HCT116 (cell line): ENCODE measurements around the gene ERBB3.

Source experiments
- EGR1 ChIP-seq: IDR thresholded peaks from 2 replicates; pipeline ENCODE4 v1.6.1; 2012; ENCODE audit warnings: low read depth
- EZH2 ChIP-seq: fragments of 200-600 bp; sonication (generic); IDR thresholded peaks from 2 replicates; pipeline ENCODE4 v1.6.1; 2017; ENCODE audit warnings: antibody characterized with exemption, mixed run types
- POLR2A ChIP-seq: IDR thresholded peaks from 2 replicates; pipeline ENCODE4 v1.7.0; 2011; ENCODE audit warnings: borderline replicate concordance; ENCODE audit not compliant: insufficient read depth, insufficient read length; ENCODE audit errors: extremely low read depth
- POLR2AphosphoS5 ChIP-seq: IDR thresholded peaks from 2 replicates; pipeline ENCODE4 v1.6.1; 2011; ENCODE audit warnings: mild to moderate bottlenecking, low read depth, low read length, moderate library complexity
- SIN3A ChIP-seq: IDR thresholded peaks from 2 replicates; pipeline ENCODE4 v1.6.1; 2012; ENCODE audit warnings: low read depth
- YY1 ChIP-seq: IDR thresholded peaks from 2 replicates; pipeline ENCODE4 v1.6.1; 2011; ENCODE audit warnings: low read length, low read depth, moderate library complexity, mild to moderate bottlenecking; ENCODE audit not compliant: insufficient replicate concordance; ENCODE audit errors: extremely low read depth
- TF ChIP-seq, protein P1 (sequence below), 3 experiments: fragments of 200-600 bp in 1 of 3; sonication (generic) in 1 of 3; IDR thresholded peaks in 2 of 3; conservative IDR thresholded peaks in 1 of 3; 2 replicates each; pipeline ENCODE4 v1.5.1; 2012 to 2017; ENCODE audit warnings: low read depth in 2 of 3, low read length in 2 of 3, antibody characterized with exemption in 1 of 3, borderline replicate concordance in 1 of 3, control low read depth in 1 of 3, mild to moderate bottlenecking in 1 of 3, mixed read lengths in 1 of 3, mixed run types in 1 of 3, moderate library complexity in 1 of 3; ENCODE audit not compliant: insufficient read depth in 1 of 3
- TF ChIP-seq, protein P2 (sequence below): IDR thresholded peaks from 2 replicates; pipeline ENCODE4 v1.6.1; 2012
- TF ChIP-seq, protein P3 (sequence below): IDR thresholded peaks from 2 replicates; pipeline ENCODE4 v1.6.1; 2012; ENCODE audit warnings: low read depth

DNA sequence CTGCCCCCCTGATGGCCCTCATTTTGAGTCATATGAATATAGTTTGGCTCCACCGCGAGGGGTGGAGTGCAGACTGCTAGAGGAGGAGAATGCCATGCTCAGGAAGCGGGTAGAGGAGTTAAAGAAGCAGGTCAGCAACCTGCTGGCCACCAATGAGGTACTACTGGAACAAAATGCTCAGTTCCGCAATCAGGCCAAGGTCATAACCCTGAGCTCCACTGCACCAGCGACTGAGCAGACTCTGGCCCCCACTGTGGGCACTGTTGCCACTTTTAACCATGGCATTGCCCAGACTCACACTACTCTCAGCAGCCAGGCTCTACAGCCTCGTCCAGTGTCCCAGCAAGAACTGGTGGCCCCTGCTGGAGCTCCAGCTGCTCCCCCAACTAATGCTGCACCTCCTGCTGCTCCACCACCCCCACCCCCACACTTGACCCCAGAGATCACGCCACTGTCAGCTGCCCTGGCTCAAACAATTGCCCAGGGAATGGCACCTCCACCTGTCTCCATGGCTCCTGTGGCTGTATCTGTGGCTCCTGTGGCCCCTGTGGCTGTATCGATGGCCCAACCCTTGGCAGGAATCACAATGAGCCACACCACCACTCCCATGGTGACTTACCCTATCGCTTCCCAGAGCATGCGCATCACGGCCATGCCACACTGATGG is 41.4 kb downstream of the ERBB3 start:
- TF ChIP-seq SIN3A: no peak
- TF ChIP-seq, protein P1, sequence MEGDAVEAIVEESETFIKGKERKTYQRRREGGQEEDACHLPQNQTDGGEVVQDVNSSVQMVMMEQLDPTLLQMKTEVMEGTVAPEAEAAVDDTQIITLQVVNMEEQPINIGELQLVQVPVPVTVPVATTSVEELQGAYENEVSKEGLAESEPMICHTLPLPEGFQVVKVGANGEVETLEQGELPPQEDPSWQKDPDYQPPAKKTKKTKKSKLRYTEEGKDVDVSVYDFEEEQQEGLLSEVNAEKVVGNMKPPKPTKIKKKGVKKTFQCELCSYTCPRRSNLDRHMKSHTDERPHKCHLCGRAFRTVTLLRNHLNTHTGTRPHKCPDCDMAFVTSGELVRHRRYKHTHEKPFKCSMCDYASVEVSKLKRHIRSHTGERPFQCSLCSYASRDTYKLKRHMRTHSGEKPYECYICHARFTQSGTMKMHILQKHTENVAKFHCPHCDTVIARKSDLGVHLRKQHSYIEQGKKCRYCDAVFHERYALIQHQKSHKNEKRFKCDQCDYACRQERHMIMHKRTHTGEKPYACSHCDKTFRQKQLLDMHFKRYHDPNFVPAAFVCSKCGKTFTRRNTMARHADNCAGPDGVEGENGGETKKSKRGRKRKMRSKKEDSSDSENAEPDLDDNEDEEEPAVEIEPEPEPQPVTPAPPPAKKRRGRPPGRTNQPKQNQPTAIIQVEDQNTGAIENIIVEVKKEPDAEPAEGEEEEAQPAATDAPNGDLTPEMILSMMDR (IDR thresholded peaks at IDR 0.05 in 2 of 3, conservative IDR thresholded peaks at IDR 0.05 in 1 of 3; ENCODE audit: borderline replicate concordance in 1 of 3, insufficient read depth in 1 of 3, low read depth in 2 of 3, low read length in 2 of 3): no peak
- TF ChIP-seq, protein P2, sequence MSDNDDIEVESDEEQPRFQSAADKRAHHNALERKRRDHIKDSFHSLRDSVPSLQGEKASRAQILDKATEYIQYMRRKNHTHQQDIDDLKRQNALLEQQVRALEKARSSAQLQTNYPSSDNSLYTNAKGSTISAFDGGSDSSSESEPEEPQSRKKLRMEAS: no peak
- TF ChIP-seq POLR2A: no peak
- TF ChIP-seq, protein P3, sequence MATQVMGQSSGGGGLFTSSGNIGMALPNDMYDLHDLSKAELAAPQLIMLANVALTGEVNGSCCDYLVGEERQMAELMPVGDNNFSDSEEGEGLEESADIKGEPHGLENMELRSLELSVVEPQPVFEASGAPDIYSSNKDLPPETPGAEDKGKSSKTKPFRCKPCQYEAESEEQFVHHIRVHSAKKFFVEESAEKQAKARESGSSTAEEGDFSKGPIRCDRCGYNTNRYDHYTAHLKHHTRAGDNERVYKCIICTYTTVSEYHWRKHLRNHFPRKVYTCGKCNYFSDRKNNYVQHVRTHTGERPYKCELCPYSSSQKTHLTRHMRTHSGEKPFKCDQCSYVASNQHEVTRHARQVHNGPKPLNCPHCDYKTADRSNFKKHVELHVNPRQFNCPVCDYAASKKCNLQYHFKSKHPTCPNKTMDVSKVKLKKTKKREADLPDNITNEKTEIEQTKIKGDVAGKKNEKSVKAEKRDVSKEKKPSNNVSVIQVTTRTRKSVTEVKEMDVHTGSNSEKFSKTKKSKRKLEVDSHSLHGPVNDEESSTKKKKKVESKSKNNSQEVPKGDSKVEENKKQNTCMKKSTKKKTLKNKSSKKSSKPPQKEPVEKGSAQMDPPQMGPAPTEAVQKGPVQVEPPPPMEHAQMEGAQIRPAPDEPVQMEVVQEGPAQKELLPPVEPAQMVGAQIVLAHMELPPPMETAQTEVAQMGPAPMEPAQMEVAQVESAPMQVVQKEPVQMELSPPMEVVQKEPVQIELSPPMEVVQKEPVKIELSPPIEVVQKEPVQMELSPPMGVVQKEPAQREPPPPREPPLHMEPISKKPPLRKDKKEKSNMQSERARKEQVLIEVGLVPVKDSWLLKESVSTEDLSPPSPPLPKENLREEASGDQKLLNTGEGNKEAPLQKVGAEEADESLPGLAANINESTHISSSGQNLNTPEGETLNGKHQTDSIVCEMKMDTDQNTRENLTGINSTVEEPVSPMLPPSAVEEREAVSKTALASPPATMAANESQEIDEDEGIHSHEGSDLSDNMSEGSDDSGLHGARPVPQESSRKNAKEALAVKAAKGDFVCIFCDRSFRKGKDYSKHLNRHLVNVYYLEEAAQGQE: no peak
- TF ChIP-seq YY1: no peak
- no peak for TF ChIP-seq EZH2
- no peak for TF ChIP-seq POLR2AphosphoS5
- TF ChIP-seq EGR1: no peak
